Kidney (tissue), 19 donors: ENCODE results near the gene TP53TG3F. TPM values are rescaled to one million over a fixed set of nuclear protein-coding genes. Genes with fewer than 3 reads are reported as not detected.
"Not testable (repeated sequence)": the region's sequence is repeated elsewhere in the genome, so short reads cannot be mapped to it uniquely, and the experiment has no call there.

ENCODE experiments used
- DNase-seq, 5 donors: peaks; one replicate each; pipeline ENCODE4 v3.0.0-alpha.2; 2013 to 2020
- FAIRE-seq: peaks from 2 replicates; lab custom pipeline; 2012; peaks lifted over from hg19 to GRCh38; lab: Jason Lieb, UNC
- H3K27ac ChIP-seq, 2 donors: one replicate each; pipeline ENCODE4 v1.7.0; 2013; ENCODE audit warnings: low read depth in 2 of 2, low read length in 2 of 2, inconsistent platforms in 1 of 2
- H3K27me3 ChIP-seq: one replicate; pipeline ENCODE4 v1.7.1; 2013; ENCODE audit warnings: low read length, inconsistent platforms; ENCODE audit not compliant: control insufficient read depth, insufficient read depth
- H3K36me3 ChIP-seq, 3 donors: one replicate each; pipeline versions ENCODE4 v1.7.0 to v1.7.1; 2013; ENCODE audit warnings: low read length in 3 of 3, control low read depth in 1 of 3, inconsistent platforms in 1 of 3; ENCODE audit not compliant: insufficient read depth in 3 of 3, control insufficient read depth in 2 of 3
- H3K4me1 ChIP-seq, 3 donors: one replicate each; pipeline versions ENCODE4 v1.7.0 to v1.7.1; 2013; ENCODE audit warnings: low read length in 3 of 3, inconsistent platforms in 1 of 3, low read depth in 1 of 3; ENCODE audit not compliant: control insufficient read depth in 2 of 3, insufficient read depth in 2 of 3
- H3K4me3 ChIP-seq, 3 donors: one replicate each; pipeline versions ENCODE4 v1.7.0 to v1.8.1; 2013; ENCODE audit warnings: low read length in 3 of 3, control low read depth in 1 of 3, inconsistent platforms in 1 of 3
- H3K9ac ChIP-seq, 3 donors: one replicate each; pipeline versions ENCODE4 v1.7.0 to v1.7.1; 2013; ENCODE audit warnings: low read length in 3 of 3, control low read depth in 1 of 3, inconsistent platforms in 1 of 3
- H3K9me3 ChIP-seq, 3 donors: one replicate each; pipeline versions ENCODE4 v1.7.0 to v1.7.1; 2013; ENCODE audit warnings: low read length in 3 of 3, control low read depth in 1 of 3, inconsistent platforms in 1 of 3; ENCODE audit not compliant: control insufficient read depth in 2 of 3, insufficient read depth in 1 of 3
- intact Hi-C: fragments of 100-400 bp; cut with DNase I; formaldehyde crosslinking; loops from one replicate; pipeline ENCODE4 v1.11.1; 2022
- long read RNA-seq, 10 donors: library from polyadenylated mRNA in 1 of 10; unstranded in 1 of 10; transcript quantifications; one replicate each; pipeline ENCODE4 v2.0.0 and lab custom pipeline, GENCODE V29; 2021 to 2026
- polyA plus RNA-seq: library from polyadenylated mRNA; stranded (reverse); fragments of 350-450 nt; fragmentation: Illumina TruSeq; extraction: RNeasy Lipid Tissue Mini Kit (QIAGEN cat#74804); gene quantifications from one replicate; pipeline ENCODE4 v1.2.3, GENCODE V29; 2014; ENCODE audit warnings: low read depth, low replicate concordance; ENCODE audit not compliant: insufficient read depth
- total RNA-seq: library from RNA; stranded (reverse); fragmentation: NEBNext Ultra II Directional; extraction: Animal tissue kit (Norgen Biotek cat#: 25700); gene quantifications from one replicate; pipeline ENCODE4 v1.2.1, GENCODE V29; 2021
- donor health status: control.
- donor health status: control.
- donor health status: DM: yes; HTN: yes; CAD: no.
- donor health status: Normal renal cell carcinoma (clear cell type).

TP53TG3F gene
- total RNA-seq = not detected
- polyA plus RNA-seq = not detected
- long read RNA-seq, donor 1 = 0 reads
- long read RNA-seq, donor 2 = 0 reads
- long read RNA-seq, donor 3 = 0 reads
- long read RNA-seq, donor 4 = 0 reads
- long read RNA-seq, donor 5 = 0 reads
- long read RNA-seq, donor 6 = 0 reads
- long read RNA-seq, donor 7 = 0 reads
- long read RNA-seq, donor 8 = 0 reads
- long read RNA-seq, donor 9 = 0 reads
- long read RNA-seq, donor 10 = 0 reads

DNA sequence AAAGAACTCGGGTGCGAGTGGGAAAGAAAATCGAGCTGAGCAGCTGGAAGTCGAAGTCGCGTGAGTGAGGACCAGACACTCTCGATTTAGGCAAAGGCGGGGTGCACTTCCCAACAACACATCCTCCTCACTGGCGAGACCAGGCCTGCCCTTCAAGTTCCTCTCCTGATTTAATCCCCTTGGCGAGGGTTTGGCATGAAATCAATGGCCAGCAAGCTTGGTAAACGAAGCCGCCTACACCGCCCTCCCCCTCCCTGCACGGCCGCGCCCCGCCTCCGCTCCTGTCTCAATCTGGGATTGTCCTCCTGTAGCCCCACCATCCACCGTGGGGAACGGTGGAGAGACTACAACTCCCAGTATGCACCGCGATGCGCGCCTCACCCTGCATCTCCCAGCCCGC lies at the start of gene TP53TG3F:
Gene TP53TG3F, plus strand, starts transcription at position 301 of the 400 bp plus-strand sequence. Its CDS starts 68 bp downstream, at position 369.
- H3K36me3 ChIP-seq, FAIRE-seq, H3K9ac ChIP-seq, H3K9me3 ChIP-seq, H3K4me1 ChIP-seq, H3K27ac ChIP-seq, DNase-seq, intact Hi-C loops, H3K4me3 ChIP-seq, H3K27me3 ChIP-seq: not testable (repeated sequence)

DNA sequence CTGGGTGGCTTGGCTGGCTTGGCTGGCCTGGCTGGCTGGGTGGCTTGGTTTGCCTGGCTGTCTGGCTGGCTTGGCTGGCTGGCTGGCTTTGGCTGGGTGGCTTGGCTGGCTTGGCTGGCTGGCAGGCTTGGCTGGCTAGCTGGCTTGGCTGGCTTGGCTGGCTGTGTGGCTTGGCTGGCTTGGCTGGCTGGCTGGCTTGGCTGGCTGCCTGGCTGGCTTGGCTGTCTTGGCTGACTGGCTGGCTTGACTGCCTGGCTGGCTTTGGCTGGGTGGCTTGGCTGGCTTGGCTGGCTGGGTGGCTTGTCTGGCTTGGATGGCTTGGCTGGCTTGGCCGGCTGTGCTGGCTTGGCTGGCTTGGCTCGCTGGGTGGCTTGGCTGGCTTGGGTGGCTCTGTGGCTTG lies 32.2 kb downstream of the TP53TG3F start:
- H3K4me3 ChIP-seq, H3K4me1 ChIP-seq, H3K27ac ChIP-seq, H3K9ac ChIP-seq, FAIRE-seq, intact Hi-C loops, H3K9me3 ChIP-seq, H3K27me3 ChIP-seq, H3K36me3 ChIP-seq, DNase-seq: not testable (repeated sequence)

DNA sequence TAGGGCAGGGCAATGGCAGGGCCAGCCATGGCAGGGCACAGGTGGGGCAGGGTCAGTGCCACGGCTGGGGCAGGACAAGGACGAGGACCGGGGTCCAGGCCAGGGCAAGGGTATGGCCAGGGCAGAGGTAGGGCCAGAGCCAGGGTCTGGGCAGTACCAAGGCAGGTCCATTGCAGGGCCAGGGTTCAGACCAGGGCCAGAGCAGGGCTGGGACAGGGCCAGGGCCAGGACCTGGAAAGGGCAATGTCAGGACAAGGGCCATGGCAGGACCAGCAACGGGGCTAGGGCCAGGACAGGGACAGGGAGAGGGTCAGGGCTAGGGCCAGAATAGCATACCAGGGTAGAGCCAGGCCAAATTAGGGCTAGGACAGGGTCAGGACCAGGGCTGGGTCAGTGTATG lies 47.8 kb downstream of the TP53TG3F start:
- H3K27me3 ChIP-seq, intact Hi-C loops: not testable (repeated sequence)
- peak in 1 of 5 donors; percentile 23 for DNase-seq

DNA sequence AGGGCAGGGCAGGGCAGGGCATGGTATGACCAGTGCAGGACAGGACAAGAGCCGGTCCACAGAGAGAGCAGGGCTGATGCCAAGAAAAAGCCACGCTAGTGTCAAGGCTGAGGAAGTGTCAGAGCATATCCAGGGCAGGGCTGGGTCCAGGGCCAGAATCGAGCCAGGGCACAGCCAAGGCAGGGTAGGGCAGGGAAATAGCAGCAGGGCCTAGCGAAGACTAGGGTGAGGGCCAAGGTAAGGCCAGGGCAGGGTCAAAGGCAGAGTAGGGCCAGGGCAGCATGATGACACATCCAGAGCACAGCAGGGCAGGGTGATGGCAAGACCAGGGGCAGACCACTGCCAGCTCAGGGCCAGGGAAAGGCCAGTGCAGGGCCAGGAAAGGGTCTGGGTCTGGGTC lies 49.7 kb downstream of the TP53TG3F start:
- FAIRE-seq, DNase-seq, H3K27ac ChIP-seq, H3K9ac ChIP-seq, H3K4me1 ChIP-seq, H3K36me3 ChIP-seq, H3K27me3 ChIP-seq, H3K9me3 ChIP-seq, H3K4me3 ChIP-seq, intact Hi-C loops: not testable (repeated sequence)

More for the DNA sequence above, 47.8 kb downstream of the TP53TG3F start:
- not testable (repeated sequence) for H3K4me1 ChIP-seq, H3K27ac ChIP-seq, H3K36me3 ChIP-seq, FAIRE-seq, H3K4me3 ChIP-seq, H3K9me3 ChIP-seq, H3K9ac ChIP-seq

GRCh38 chr16:33509906-33510305 lies 50.5 kb downstream of the TP53TG3F start:
- H3K9me3 ChIP-seq, H3K4me1 ChIP-seq, H3K27ac ChIP-seq, intact Hi-C loops, FAIRE-seq, H3K9ac ChIP-seq, H3K27me3 ChIP-seq, H3K4me3 ChIP-seq, H3K36me3 ChIP-seq: not testable (repeated sequence)
- DNase-seq = peak in 1 of 5 donors; percentile 12

Other genes starting within 250 kb of the TP53TG3F start
- not detected for gene TP53TG3E, start 155.3 kb upstream of the TP53TG3F start, total RNA-seq
- not detected for gene TP53TG3E, start 155.3 kb upstream of the TP53TG3F start, polyA plus RNA-seq
- not detected for gene TP53TG3B, start 98.8 kb upstream of the TP53TG3F start, total RNA-seq
- not detected for gene TP53TG3B, start 98.8 kb upstream of the TP53TG3F start, polyA plus RNA-seq